SJCRH30 (cell line): ENCODE measurements around the gene ITCH. TPM values are rescaled to one million over a fixed set of nuclear protein-coding genes. Genes with fewer than 3 reads are reported as not detected.

Experiments
- DNase-seq, 2 experiments: peaks; one replicate each; pipeline ENCODE4 v3.0.0-alpha.2; 2015 to 2020
- H3K27ac ChIP-seq: fragments of 250-450 bp; sonication (Bioruptor Pico); 2 replicates; pipeline ENCODE4 v1.5.1; 2020; ENCODE audit warnings: mild to moderate bottlenecking, moderate library complexity
- H3K27me3 ChIP-seq: fragments of 250-450 bp; sonication (Bioruptor Pico); 2 replicates; pipeline ENCODE4 v1.5.1; 2020; ENCODE audit warnings: mild to moderate bottlenecking, moderate library complexity
- H3K36me3 ChIP-seq: fragments of 250-450 bp; sonication (Bioruptor Pico); 2 replicates; pipeline ENCODE4 v1.5.1; 2020; ENCODE audit warnings: mild to moderate bottlenecking, moderate library complexity
- H3K4me1 ChIP-seq: fragments of 250-450 bp; sonication (Bioruptor Pico); 2 replicates; pipeline ENCODE4 v1.5.1; 2020; ENCODE audit warnings: mild to moderate bottlenecking, moderate library complexity
- H3K4me3 ChIP-seq: fragments of 250-450 bp; sonication (Bioruptor Pico); 2 replicates; pipeline ENCODE4 v1.5.1; 2020; ENCODE audit warnings: mild to moderate bottlenecking, moderate library complexity
- H3K9me3 ChIP-seq: fragments of 250-450 bp; sonication (Bioruptor Pico); replicated peaks from 2 replicates; pipeline ENCODE4 v1.5.1; 2020; ENCODE audit warnings: mild to moderate bottlenecking, moderate library complexity
- total RNA-seq: library from RNA; depleted of rRNA; stranded (reverse); fragments of >200 nt; shearing (Covaris generic); gene quantifications from 2 replicates; pipeline ENCODE4 v1.2.3, GENCODE V29; 2014

Gene ITCH
- total RNA-seq, 1 experiment from 2014 or later = 91.1 TPM

GRCh38 chr20:34535857-34536256, 172.8 kb downstream of the ITCH start:
- Histone ChIP-seq H3K27me3 (no peaks in the 10 kb centered on the region), H3K36me3 (peaks cover 43% of the 10 kb centered on the region), H3K4me3 (no peak overlapping the region), H3K4me1 (peaks cover 12% of the 10 kb centered on the region), H3K9me3 (no peaks in the 10 kb centered on the region), H3K27ac (no peak overlapping the region)
- no peak for DNase-seq

- DNase-seq = peak; percentile 40 to 43
These were observed 173.8 kb downstream of the ITCH start for GRCh38 chr20:34536798-34537394.

GRCh38 chr20:34537651-34538050, 174.6 kb downstream of the ITCH start:
- H3K4me1 ChIP-seq = peaks cover under 1% of the 10 kb centered on the region; the same call in 1 of the 2 replicates
- H3K27ac ChIP-seq = no peak overlapping the region
- no peaks in the 10 kb centered on the region for H3K9me3 ChIP-seq
- H3K27me3 ChIP-seq = no peaks in the 10 kb centered on the region
- no peak overlapping the region for H3K4me3 ChIP-seq
- H3K36me3 ChIP-seq = peaks cover 42% of the 10 kb centered on the region
- no peak for DNase-seq

More at GRCh38 chr20:34536798-34537394, 173.8 kb downstream of the ITCH start:
- H3K27ac ChIP-seq = no peak overlapping the region
- H3K36me3 ChIP-seq = peaks cover 43% of the 10 kb centered on the region
- peaks cover 8% of the 10 kb centered on the region; the same call in 1 of the 2 replicates for H3K4me1 ChIP-seq
- no peak overlapping the region for H3K4me3 ChIP-seq
- no peaks in the 10 kb centered on the region for H3K27me3 ChIP-seq
- H3K9me3 ChIP-seq = no peaks in the 10 kb centered on the region

- H3K4me1 ChIP-seq = peaks cover 6% of the 10 kb centered on the region
- peak; percentile 68 to 84 for DNase-seq
- H3K27ac ChIP-seq = no peak overlapping the region
- H3K36me3 ChIP-seq = peaks cover 34% of the 10 kb centered on the region
- no peaks in the 10 kb centered on the region for H3K27me3 ChIP-seq
- no peaks in the 10 kb centered on the region for H3K9me3 ChIP-seq
- H3K4me3 ChIP-seq = no peak overlapping the region
These were observed 175.6 kb downstream of the ITCH start for GRCh38 chr20:34538671-34539123.

- peaks cover 11% of the 10 kb centered on the region for H3K4me1 ChIP-seq
- no peaks in the 10 kb centered on the region for H3K9me3 ChIP-seq
- no peak overlapping the region for H3K4me3 ChIP-seq
- H3K27ac ChIP-seq = no peak overlapping the region
- DNase-seq = no peak
- H3K27me3 ChIP-seq = no peaks in the 10 kb centered on the region
- peaks cover 24% of the 10 kb centered on the region for H3K36me3 ChIP-seq
These were observed 176.7 kb downstream of the ITCH start for GRCh38 chr20:34539756-34540155.

- Histone ChIP-seq H3K4me1 (peaks cover 11% of the 10 kb centered on the region), H3K27me3 (no peaks in the 10 kb centered on the region), H3K4me3 (no peak overlapping the region), H3K9me3 (no peaks in the 10 kb centered on the region), H3K36me3 (peaks cover 22% of the 10 kb centered on the region), H3K27ac (no peak overlapping the region)
- DNase-seq = no peak
These were observed 177.7 kb downstream of the ITCH start for GRCh38 chr20:34540596-34541263.

GRCh38 chr20:34541264-34541901, 178.3 kb downstream of the ITCH start:
- H3K36me3 ChIP-seq = peaks cover 22% of the 10 kb centered on the region
- no peak overlapping the region for H3K4me3 ChIP-seq
- no peak for DNase-seq
- H3K27ac ChIP-seq = no peak overlapping the region
- no peaks in the 10 kb centered on the region for H3K9me3 ChIP-seq
- H3K27me3 ChIP-seq = no peaks in the 10 kb centered on the region
- H3K4me1 ChIP-seq = peaks cover 12% of the 10 kb centered on the region

- Histone ChIP-seq H3K4me1 (peaks cover 17% of the 10 kb centered on the region), H3K27ac (no peak overlapping the region), H3K9me3 (no peaks in the 10 kb centered on the region), H3K27me3 (no peaks in the 10 kb centered on the region), H3K36me3 (peaks cover 20% of the 10 kb centered on the region), H3K4me3 (no peak overlapping the region)
- no peak for DNase-seq
These were observed 178.8 kb downstream of the ITCH start for GRCh38 chr20:34541917-34542316.

GRCh38 chr20:34542439-34542838, 179.4 kb downstream of the ITCH start:
- Histone ChIP-seq H3K9me3 (no peaks in the 10 kb centered on the region), H3K27ac (no peak overlapping the region), H3K4me3 (no peak overlapping the region), H3K36me3 (peaks cover 14% of the 10 kb centered on the region), H3K27me3 (no peaks in the 10 kb centered on the region), H3K4me1 (peaks cover 18% of the 10 kb centered on the region)
- DNase-seq = no peak

GRCh38 chr20:34543463-34544056, 180.5 kb downstream of the ITCH start:
- Histone ChIP-seq H3K27ac (no peak overlapping the region), H3K27me3 (no peaks in the 10 kb centered on the region), H3K9me3 (no peaks in the 10 kb centered on the region), H3K36me3 (peaks cover 14% of the 10 kb centered on the region), H3K4me3 (no peak overlapping the region), H3K4me1 (peaks cover 18% of the 10 kb centered on the region)
- DNase-seq = peak; percentile 31 to 56

- peaks cover 18% of the 10 kb centered on the region for H3K4me1 ChIP-seq
- H3K27me3 ChIP-seq = no peaks in the 10 kb centered on the region
- H3K27ac ChIP-seq = no peak overlapping the region
- H3K4me3 ChIP-seq = no peak overlapping the region
- H3K36me3 ChIP-seq = peaks cover 10% of the 10 kb centered on the region
- H3K9me3 ChIP-seq = no peaks in the 10 kb centered on the region
- no peak for DNase-seq
These were observed 181.2 kb downstream of the ITCH start for GRCh38 chr20:34544109-34544796.

- Histone ChIP-seq H3K4me1 (peaks cover 18% of the 10 kb centered on the region), H3K4me3 (peak overlapping the region; percentile 12), H3K27me3 (no peaks in the 10 kb centered on the region), H3K36me3 (no peaks in the 10 kb centered on the region), H3K27ac (no peak overlapping the region), H3K9me3 (no peaks in the 10 kb centered on the region)
- DNase-seq = peak; percentile 61 to 72
These were observed 183.7 kb downstream of the ITCH start for GRCh38 chr20:34546751-34547181.

- no peaks in the 10 kb centered on the region for H3K9me3 ChIP-seq
- no peaks in the 10 kb centered on the region for H3K36me3 ChIP-seq
- DNase-seq = no peak
- H3K4me1 ChIP-seq = peaks cover 18% of the 10 kb centered on the region
- no peak overlapping the region for H3K4me3 ChIP-seq
- H3K27me3 ChIP-seq = no peaks in the 10 kb centered on the region
- H3K27ac ChIP-seq = no peak overlapping the region
These were observed 185.0 kb downstream of the ITCH start for GRCh38 chr20:34547844-34548613.
